HG03175 (cell line): ENCODE data around the gene SLC14A1.
"Not testable (repeated sequence)": the region's sequence is repeated elsewhere in the genome, so short reads cannot be mapped to it uniquely, and the experiment has no call there.

Experiments used
- ATAC-seq: cut with Tn5 transposase; IDR thresholded peaks from one replicate; pipeline ENCODE4 v1.9.1; 2021; ENCODE audit warnings: mild to moderate bottlenecking, moderate library complexity; ENCODE audit not compliant: unreplicated experiment

Gene SLC14A1

DNA sequence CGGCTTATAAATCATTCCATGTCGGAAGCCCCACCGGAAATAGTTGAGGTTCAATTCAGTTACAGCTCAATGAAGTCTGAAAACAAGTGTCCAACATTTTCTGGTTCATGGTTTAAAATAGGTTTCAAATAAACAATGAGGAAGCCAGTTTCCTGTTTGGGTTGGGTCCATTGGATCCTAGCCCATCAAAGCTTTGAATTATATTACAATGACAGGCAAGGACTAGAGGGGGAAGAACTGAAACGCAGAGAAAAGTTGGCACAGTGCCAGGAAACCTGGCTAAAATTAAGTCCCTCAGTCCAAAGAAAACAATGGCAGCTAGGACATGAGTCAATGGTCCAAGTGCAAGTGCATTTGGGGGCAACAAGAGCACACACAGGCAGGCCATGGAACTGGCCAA is 32.0 kb downstream of the SLC14A1 start:
- ATAC-seq: no peak

DNA sequence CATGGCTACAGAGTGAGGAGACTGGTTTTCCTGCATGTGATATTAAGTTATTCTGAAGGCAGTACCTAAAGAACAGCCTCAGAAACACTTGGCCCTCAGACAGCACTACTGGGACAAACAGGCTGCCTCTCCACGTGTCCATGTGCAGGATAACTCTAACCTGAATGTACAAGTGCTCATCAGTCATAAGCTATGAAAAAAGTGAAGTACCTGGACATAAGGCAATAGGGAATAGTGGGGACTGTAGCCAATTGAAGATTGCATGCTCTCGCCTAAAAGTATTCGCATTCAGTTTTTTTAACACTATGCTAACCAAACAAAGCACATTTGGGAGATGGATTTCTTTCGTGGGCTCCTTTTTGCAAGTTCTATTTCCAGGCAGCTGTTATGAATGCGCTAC is 33.0 kb downstream of the SLC14A1 start:
- no peak for ATAC-seq

DNA sequence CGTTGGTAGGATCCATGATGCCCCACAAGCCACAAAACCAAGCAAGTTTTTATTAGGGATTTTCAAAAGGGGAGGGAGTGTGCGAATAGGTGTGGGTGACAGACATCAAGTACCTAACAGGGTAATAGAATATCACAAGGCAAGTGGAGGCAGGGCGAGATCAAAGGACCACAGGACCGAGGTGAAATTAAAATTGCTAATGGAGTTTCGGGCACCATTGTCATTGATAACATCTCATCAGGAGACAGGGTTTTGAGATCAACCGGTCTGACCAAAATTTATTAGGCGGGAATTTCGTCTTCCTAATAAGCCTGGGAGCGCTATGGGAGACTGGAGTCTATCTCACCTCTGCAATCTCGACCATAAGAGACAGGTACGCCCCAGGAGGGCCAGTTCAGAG is 33.7 kb downstream of the SLC14A1 start:
- not testable (repeated sequence) for ATAC-seq

GRCh38 chr18:45760462-45761036 is 36.6 kb downstream of the SLC14A1 start:
- ATAC-seq: no peak

DNA sequence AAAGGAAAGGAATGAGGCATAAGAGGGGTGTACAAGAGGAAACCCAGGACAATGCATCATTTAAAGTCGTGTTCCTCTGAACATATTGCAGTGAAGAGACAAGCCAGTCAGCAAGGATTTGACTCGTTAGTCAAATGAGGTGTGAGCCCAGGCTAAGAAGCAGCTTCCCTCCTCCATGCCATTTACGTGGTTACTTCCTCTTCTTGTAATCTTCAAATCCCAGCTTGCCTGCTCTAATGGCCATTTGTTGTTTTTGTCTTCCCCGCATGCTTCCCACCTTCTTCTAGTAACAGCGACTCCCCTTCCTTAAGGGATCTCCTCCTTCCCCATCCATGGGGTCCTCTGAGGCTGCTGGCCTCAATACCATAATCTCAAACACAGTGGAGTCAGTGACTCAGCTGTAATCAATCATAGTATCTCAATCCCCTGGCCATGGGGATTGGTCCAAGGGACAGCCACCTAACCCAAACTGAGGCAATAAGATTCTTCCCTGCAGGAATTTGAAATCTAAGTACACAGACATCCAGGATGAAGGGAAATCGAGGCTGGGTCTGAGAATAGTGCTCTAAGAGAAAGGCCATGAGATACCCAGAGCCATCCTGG is 37.6 kb downstream of the SLC14A1 start:
- ATAC-seq: no peak

GRCh38 chr18:45764000-45764686 is 40.2 kb downstream of the SLC14A1 start:
- no peak for ATAC-seq

DNA sequence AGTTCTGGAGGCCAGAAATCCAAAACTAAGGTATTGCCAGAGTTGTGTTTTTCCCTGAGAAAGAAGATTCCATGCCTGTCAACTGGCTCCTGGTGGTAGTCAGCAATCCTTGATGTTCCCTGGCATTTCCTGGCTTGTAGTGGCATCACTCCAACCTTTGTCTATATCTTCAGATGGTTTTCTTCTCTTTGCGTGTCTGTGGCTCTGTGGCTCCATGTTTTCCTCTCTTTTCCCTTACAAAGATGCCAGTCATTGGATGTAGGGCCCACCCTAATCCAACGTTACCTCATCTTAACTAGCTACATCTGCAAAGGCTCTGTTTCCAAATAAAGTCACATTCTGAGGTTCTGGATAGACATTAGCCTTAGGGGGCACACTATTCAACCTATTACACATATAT is 41.8 kb downstream of the SLC14A1 start:
- ATAC-seq: no peak

DNA sequence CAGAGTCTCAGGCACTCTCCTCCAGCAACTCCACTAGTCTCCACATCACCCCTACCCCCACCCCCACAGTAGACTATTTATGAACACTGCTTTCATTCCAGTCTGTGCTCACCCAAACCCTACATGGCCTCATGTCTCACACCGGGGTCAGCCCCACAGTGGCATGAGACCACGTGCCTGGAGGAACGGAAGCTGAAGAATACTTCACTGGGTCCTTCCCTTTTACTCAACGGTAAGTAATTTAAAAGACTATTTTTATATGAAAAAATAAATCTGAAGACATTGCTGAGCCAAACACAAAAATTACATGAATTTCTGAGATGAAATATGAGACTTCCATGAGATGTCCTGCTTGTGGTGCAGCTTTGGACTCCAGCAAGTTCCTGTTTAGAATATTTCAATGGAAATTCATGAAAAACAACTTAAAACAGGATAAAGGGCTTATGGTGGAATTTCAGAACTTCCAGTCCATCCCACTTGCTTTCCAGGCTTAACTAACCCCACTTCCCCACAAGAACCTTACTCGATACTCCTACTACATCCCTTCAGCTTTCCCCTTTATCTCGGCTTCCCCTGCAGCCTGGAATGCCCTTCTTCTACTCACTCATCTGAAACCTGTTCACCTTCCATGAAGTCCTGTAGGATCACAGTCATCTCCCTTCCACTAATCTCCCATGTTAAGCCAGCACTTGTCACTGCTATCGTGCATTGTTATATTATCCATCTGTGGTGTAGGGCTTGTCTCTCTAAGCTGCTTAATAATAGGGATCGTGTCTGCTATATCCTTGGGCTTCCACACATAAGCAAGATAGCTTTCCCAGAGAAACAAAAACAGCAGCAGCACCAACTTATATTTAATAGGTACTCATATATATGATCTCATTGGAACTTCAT is 47.9 kb downstream of the SLC14A1 start:
- ATAC-seq: no peak

GRCh38 chr18:45774065-45774521 is 50.1 kb downstream of the SLC14A1 start:
- ATAC-seq: peak; percentile 47

- ATAC-seq: peak; percentile 62
Measured at GRCh38 chr18:45775241-45775676, 51.3 kb downstream of the SLC14A1 start.

DNA sequence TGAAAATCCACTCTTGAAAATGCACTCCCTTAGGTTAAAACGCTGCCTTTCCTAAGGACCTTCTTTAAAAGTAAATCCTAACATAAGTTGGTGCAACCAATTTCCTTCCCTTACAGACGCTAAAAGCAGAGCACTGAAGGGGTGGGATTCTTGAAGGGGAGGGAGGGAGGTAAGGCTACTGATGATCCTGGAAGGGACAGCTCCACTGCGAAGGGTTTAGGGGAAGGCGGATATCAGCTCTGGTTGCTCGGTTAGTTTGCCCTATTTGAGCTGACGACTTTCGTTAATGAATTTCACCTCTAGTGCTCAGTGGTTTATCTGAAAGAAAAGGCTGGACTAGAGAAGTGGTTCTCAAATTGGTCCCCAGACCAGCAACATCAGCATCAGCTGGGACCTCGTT is 51.8 kb downstream of the SLC14A1 start:
- ATAC-seq: no peak

GRCh38 chr18:45777393-45777792 is 53.4 kb downstream of the SLC14A1 start:
- no peak for ATAC-seq

DNA sequence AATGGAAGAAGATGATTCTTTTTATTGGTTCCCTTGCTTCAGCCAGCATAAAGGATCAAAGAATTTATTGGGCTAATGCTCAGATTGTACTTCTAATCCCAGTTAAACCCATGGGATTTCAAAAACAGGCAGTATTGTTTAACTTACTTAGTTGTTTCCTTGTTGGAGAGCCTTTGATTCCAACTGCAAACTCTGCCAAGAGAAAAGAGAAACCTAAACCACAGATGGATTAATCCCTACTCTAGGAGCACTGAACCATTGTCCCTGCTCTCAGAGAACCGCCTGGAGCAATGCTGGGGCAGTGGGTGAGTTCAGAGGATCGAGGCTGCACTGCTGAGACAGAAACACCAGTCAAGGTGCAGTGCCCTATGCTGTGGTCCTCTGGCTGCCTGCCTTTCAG is 56.6 kb downstream of the SLC14A1 start:
- no peak for ATAC-seq

DNA sequence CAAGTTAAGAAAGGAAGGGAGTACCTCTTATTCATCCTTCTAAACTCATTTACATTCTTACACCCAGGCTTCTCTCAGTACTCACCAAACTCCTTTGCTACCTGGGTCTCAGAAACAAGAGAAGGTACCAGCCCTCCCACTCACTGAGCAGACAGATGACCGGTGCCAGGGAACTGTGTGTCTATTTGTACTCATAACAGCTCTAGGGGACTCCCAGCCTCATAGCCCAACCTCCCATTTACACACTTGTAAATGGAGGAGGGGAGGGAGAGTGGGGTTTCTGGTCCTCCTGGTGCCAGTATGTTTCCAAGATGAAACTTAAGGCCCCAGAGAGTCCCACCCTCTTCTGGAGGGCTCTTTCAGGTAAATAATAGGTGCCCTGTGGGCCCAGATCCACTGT is 58.7 kb downstream of the SLC14A1 start:
- ATAC-seq: no peak

DNA sequence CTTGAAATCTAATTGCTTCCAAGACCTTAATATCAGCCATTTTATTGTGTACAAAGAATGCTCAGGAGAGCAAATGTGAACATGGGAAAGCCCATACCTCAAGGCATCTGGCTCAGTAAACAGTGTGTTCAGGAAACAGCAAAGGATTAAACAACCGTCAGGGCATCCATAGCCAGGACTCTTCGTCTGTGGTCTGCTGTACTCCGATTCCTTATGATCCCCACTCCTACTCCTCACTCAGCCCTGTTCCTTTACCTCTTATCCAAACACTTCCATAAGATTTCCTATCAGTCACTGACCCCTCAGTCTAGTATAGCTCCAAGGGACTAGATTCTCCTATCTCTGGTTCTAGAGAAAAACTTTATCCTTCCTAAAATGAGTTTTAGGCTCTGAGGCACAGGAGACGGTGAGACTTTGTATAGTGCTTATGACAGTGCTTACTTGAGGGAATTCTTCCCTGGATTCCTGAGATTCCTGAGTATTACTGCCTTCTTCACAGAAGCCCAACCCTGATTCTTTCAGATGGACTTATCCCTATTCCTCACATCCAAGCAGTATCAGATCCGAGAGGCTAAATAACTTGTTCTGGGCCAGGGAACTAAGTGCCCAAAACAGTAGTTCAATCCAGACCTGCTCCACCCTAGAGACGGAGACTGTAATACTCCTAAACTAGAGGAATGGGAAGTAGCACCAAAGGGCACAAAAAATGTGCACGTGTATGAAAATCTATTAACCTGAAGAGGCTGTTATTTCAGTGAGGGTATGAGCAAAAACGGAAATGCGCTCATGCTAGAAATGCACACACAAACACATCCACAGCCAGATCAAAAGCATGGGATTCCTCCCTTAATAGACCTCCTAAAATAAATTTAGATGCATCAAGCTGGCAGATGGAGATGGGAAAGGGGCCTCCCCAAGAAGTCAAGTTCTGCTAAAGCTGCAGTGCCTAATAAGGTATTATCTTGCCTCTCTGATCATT is 59.4 kb downstream of the SLC14A1 start:
- ATAC-seq: no peak

GRCh38 chr18:45785134-45785533 is 61.2 kb downstream of the SLC14A1 start:
- ATAC-seq: peak; percentile 58

DNA sequence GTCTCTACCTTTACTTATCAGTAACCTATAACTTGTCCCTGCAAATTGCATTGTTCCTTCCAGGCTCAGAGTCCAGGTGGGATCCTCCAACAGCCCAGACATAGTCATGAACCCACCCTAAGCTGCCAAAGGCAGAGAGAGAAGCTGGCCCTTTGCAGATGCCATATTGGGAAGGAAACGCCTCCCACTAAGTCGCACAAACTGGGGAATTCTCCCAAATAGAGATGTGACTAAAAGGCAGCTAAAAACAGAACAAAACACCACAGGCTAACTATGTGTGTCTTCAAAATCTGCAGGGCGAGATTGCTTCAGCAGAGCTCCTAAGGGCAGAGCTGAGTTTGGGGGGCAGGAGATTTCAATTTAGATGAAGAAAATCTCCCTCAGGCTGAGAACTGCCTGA is 63.0 kb downstream of the SLC14A1 start:
- ATAC-seq: no peak

GRCh38 chr18:45787346-45787745 is 63.4 kb downstream of the SLC14A1 start:
- no peak for ATAC-seq

GRCh38 chr18:45788861-45789260 is 64.9 kb downstream of the SLC14A1 start:
- ATAC-seq: no peak
